Embryonic facial prominence (tissue), 1 donor: ENCODE measurements around the gene DTNA.
"Not testable (repeated sequence)": the region's sequence is repeated elsewhere in the genome, so short reads cannot be mapped to it uniquely, and the experiment has no call there.

Experiments
- DNase-seq: peaks from one replicate; pipeline ENCODE4 v3.0.0-alpha.2; 2016; ENCODE audit errors: extremely low spot score

DTNA gene

GRCh38 chr18:34709750-34710441, at the start of gene DTNA:
TSS of gene DTNA (plus strand) at chr18:34710298. CDS start at chr18:34755977, 45,679 bp downstream.
- DNase-seq: peak; percentile 82

GRCh38 chr18:34660572-34660971, 49.5 kb upstream of the DTNA start:
- DNase-seq: no peak

- DNase-seq: no peak
Measured at GRCh38 chr18:34661464-34662087, 48.5 kb upstream of the DTNA start.

- DNase-seq: no peak
Measured at GRCh38 chr18:34676816-34677574, 33.1 kb upstream of the DTNA start.

- not testable (repeated sequence) for DNase-seq
Measured at GRCh38 chr18:34689750-34690149, 20.3 kb upstream of the DTNA start.

GRCh38 chr18:34691614-34692013, 18.5 kb upstream of the DTNA start:
- DNase-seq: no peak

GRCh38 chr18:34694591-34695165, 15.4 kb upstream of the DTNA start:
- DNase-seq: no peak

- DNase-seq: no peak
Measured at GRCh38 chr18:34695310-34695709, 14.8 kb upstream of the DTNA start.

GRCh38 chr18:34696671-34697070, 13.4 kb upstream of the DTNA start:
- no peak for DNase-seq

GRCh38 chr18:34697233-34697632, 12.9 kb upstream of the DTNA start:
- DNase-seq: no peak

GRCh38 chr18:34697891-34698290, 12.2 kb upstream of the DTNA start:
- no peak for DNase-seq

GRCh38 chr18:34701911-34702310, 8.2 kb upstream of the DTNA start:
- DNase-seq: no peak

GRCh38 chr18:34702814-34703213, 7.3 kb upstream of the DTNA start:
- no peak for DNase-seq

GRCh38 chr18:34704074-34704473, 6.0 kb upstream of the DTNA start:
- no peak for DNase-seq

GRCh38 chr18:34704823-34705222, 5.3 kb upstream of the DTNA start:
- DNase-seq: no peak

GRCh38 chr18:34707670-34708069, 2.4 kb upstream of the DTNA start:
- peak; percentile 27 for DNase-seq

GRCh38 chr18:34709104-34709503, 994 bp upstream of the DTNA start:
- DNase-seq: no peak

GRCh38 chr18:34710458-34710914, 388 bp downstream of the DTNA start:
- DNase-seq: no peak

- DNase-seq: peak; percentile 54
Measured at GRCh38 chr18:34710934-34711333, 836 bp downstream of the DTNA start.

GRCh38 chr18:34716111-34716510, 6.0 kb downstream of the DTNA start:
- not testable (repeated sequence) for DNase-seq

GRCh38 chr18:34718610-34719009, 8.5 kb downstream of the DTNA start:
- no peak for DNase-seq

- DNase-seq: no peak
Measured at GRCh38 chr18:34720220-34720619, 10.1 kb downstream of the DTNA start.
